ENCODE results near the gene SUGCT.

GRCh38 chr7:40793132-40793531 lies 658.3 kb downstream of the SUGCT start:
- TF ChIP-seq CTCF (conservative IDR thresholded peaks at IDR 0.05; ENCODE audit: low read length) (no peak), EZH2phosphoT487 (IDR thresholded peaks at IDR 0.05; ENCODE audit: borderline replicate concordance) (no peak)
